Parathyroid adenoma (tissue), 2 donors: ENCODE measurements around the gene DNAJC13.
"Not testable (repeated sequence)": the region's sequence is repeated elsewhere in the genome, so short reads cannot be mapped to it uniquely, and the experiment has no call there.

ENCODE experiments used
- H2AFZ ChIP-seq: fragments of 300-600 bp; sonication (generic); one replicate; pipeline ENCODE4 v1.7.0; 2017; ENCODE audit warnings: antibody characterized with exemption, mild to moderate bottlenecking
- H3K27ac ChIP-seq: fragments of 300-600 bp; sonication (generic); one replicate; pipeline ENCODE4 v1.7.0; 2017
- H3K27me3 ChIP-seq: fragments of 300-600 bp; sonication (generic); one replicate; pipeline ENCODE4 v1.7.0; 2017; ENCODE audit warnings: low read length; ENCODE audit not compliant: control insufficient read depth, insufficient read depth
- H3K36me3 ChIP-seq: fragments of 300-600 bp; sonication (generic); one replicate; pipeline ENCODE4 v1.7.0; 2017; ENCODE audit warnings: low read length; ENCODE audit not compliant: control insufficient read depth, insufficient read depth
- H3K4me1 ChIP-seq: fragments of 300-600 bp; sonication (generic); one replicate; pipeline ENCODE4 v1.7.0; 2017; ENCODE audit warnings: control low read depth
- H3K4me2 ChIP-seq: fragments of 300-600 bp; sonication (generic); one replicate; pipeline ENCODE4 v1.7.0; 2017; ENCODE audit warnings: low read length
- H3K4me3 ChIP-seq: fragments of 300-600 bp; sonication (generic); one replicate; pipeline ENCODE4 v1.7.0; 2017; ENCODE audit warnings: low read depth, low read length
- H3K79me2 ChIP-seq: fragments of 300-600 bp; sonication (generic); one replicate; pipeline ENCODE4 v1.7.0; 2017; ENCODE audit warnings: control low read depth
- H3K9ac ChIP-seq: fragments of 300-600 bp; sonication (generic); one replicate; pipeline ENCODE4 v1.7.0; 2017; ENCODE audit warnings: mild to moderate bottlenecking
- H3K9me3 ChIP-seq: fragments of 300-600 bp; sonication (generic); one replicate; pipeline ENCODE4 v1.7.0; 2017; ENCODE audit warnings: low read length; ENCODE audit not compliant: control insufficient read depth
- TF ChIP-seq, protein P1 (sequence below): fragments of 300-600 bp; sonication (generic); IDR thresholded peaks from one replicate; pipeline ENCODE4 v1.7.0; 2017; ENCODE audit warnings: antibody characterized with exemption, mild to moderate bottlenecking
- donor health status: primary hyperparathyroidism.

The DNAJC13 gene

DNA sequence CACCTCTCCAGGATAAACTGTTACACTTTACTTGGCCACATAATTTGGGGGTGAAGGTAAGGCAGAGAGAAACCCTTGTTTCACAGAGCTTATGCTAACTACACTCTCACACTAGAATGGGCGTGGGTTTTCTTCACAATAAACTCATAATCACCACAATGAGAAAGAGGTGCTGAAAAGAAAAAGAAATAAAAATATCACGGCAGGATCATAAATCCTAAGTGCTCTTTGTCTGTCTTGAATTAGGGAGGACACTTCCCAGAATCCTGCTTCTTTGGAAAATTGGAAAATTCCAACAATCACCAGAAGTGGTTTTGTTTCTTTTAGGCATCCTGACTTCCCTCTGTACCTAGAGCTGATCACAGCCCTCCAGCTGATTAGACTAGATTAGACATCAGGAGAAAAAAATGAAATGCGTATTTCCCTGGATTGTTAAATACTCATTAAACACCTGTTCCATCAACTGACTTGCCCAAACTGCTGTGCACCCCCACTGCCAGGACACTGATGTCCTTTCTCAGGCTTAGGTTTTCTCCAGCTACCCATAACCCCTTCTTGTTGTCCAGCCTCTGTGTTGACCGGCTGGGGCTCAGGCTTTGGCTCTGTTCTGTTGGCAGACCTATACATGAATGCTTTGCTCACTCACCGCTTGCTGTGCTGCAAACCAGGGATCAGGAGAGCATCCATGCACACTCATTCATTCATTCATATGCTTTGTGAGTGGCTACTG lies 138.2 kb downstream of the DNAJC13 start:
- TF ChIP-seq, protein P1, sequence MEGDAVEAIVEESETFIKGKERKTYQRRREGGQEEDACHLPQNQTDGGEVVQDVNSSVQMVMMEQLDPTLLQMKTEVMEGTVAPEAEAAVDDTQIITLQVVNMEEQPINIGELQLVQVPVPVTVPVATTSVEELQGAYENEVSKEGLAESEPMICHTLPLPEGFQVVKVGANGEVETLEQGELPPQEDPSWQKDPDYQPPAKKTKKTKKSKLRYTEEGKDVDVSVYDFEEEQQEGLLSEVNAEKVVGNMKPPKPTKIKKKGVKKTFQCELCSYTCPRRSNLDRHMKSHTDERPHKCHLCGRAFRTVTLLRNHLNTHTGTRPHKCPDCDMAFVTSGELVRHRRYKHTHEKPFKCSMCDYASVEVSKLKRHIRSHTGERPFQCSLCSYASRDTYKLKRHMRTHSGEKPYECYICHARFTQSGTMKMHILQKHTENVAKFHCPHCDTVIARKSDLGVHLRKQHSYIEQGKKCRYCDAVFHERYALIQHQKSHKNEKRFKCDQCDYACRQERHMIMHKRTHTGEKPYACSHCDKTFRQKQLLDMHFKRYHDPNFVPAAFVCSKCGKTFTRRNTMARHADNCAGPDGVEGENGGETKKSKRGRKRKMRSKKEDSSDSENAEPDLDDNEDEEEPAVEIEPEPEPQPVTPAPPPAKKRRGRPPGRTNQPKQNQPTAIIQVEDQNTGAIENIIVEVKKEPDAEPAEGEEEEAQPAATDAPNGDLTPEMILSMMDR, result no peak
- Histone ChIP-seq H3K4me1 (peaks cover 4% of the 10 kb centered on the region), H3K27me3 (no peaks in the 10 kb centered on the region), H3K4me3 (no peak overlapping the region), H3K36me3 (no peaks in the 10 kb centered on the region), H3K79me2 (no peaks in the 10 kb centered on the region), H3K4me2 (no peak overlapping the region), H3K27ac (no peak overlapping the region), H3K9ac (no peak overlapping the region), H2AFZ (no peak overlapping the region), H3K9me3 (no peaks in the 10 kb centered on the region)

DNA sequence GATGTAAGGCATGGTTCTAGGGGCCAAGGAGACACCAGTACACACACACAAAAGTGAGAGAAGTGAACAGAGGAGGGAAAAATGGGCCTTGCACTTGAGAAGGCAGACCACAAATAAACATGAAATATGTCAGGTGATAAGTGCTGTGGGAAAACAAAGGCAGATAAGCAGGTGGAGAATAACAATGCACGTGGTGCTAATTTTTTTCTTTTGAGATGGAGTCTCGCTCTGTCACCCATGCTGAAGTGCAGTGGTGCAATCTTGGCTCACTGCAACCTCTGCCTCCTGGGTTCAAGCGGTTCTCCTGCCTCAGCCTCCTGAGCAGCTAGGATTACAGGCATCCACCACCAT lies 138.7 kb downstream of the DNAJC13 start:
- H3K9me3 ChIP-seq, H3K79me2 ChIP-seq, H3K4me2 ChIP-seq, H3K9ac ChIP-seq, H2AFZ ChIP-seq, H3K27ac ChIP-seq, H3K36me3 ChIP-seq, H3K4me3 ChIP-seq, H3K27me3 ChIP-seq, H3K4me1 ChIP-seq: not testable (repeated sequence)

DNA sequence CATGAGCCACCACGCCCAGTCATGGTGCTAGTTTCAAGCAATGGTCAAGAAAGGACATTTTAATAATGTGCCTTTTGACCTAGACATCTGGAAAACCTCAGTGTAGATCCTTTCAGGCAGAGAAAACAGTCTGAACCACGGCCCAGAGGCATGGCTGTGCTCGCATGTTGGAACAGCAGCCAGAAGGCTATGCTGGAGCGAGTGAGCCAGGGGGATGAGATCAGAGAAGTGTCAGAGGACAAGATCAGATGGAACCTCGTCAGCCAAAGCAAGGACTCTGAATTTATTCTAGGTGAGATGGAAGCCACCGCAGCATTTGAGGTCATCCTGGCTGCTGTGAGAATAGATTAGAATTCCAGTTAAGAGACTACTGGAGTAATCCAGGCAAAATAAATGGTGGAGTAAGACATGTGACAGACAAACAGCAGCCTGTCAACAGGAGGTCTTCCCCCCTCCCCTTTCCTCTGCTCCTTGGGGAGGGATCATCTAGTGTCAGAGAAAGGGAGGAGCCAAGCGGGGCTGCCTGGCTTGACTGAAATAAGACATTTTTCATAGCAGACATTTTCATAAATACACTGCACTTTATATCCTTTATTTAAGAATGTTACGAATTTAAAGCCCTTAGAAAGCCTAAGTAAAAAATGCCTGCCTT lies 139.3 kb downstream of the DNAJC13 start:
- Histone ChIP-seq H3K79me2 (no peaks in the 10 kb centered on the region), H3K4me2 (no peak overlapping the region), H3K4me1 (no peaks in the 10 kb centered on the region), H2AFZ (no peak overlapping the region), H3K27me3 (no peaks in the 10 kb centered on the region), H3K9ac (no peak overlapping the region), H3K27ac (no peak overlapping the region), H3K9me3 (no peaks in the 10 kb centered on the region), H3K4me3 (no peak overlapping the region), H3K36me3 (no peaks in the 10 kb centered on the region)
- TF ChIP-seq, protein P1, result no peak

DNA sequence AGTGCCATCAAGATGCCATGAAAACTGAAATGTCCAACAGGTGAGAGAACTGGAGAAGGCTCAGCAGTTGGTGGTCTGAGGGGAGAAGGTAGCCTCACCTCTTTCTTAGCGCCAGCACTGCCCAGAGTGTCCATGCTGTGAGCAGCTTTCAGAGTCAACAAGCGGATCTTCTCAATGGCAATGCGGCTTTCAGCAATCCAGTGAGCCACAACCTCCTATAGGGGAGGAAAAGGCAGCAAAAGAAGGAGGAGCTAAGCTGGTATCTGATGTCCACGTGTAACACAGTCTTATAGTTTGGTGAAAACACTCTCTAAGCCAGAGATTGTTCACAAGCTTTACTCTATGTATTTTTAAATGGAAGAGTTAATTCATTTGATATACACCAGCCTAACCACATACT lies 143.7 kb downstream of the DNAJC13 start:
- Histone ChIP-seq H3K79me2 (no peaks in the 10 kb centered on the region), H3K4me2 (no peak overlapping the region), H3K36me3 (no peaks in the 10 kb centered on the region), H2AFZ (no peak overlapping the region), H3K27me3 (no peaks in the 10 kb centered on the region), H3K4me1 (no peaks in the 10 kb centered on the region), H3K4me3 (no peak overlapping the region), H3K9me3 (no peaks in the 10 kb centered on the region), H3K27ac (no peak overlapping the region), H3K9ac (no peak overlapping the region)
- TF ChIP-seq, protein P1, result no peak

DNA sequence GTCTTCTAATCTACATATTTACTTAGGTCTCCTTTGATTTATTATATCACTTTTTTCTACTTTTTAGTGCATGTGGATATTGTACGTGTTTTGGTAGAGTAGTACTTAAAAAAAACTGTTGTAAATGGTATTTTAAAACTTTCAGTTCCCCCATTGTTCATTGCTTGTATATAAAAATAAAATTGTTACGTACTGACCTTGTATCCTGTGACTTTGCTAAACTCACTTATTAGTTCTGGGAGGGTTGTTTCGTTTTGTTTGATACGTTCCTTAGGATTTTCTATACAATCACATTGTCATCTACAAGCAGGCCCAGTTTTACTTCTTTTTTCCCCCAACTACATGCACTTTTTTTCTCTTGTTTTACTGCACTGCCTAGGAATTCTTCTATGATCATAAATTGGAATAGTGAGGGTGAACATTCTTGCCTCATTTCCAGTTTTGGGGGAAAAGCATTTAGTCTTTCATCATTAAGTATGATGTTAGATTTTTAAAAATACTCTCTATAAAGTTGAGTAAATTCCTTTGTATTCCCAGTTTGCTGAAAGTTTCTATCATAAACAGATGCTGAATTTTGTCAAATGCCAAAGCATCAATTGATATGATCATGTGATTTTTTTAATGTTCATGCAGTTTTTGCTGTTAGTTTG lies 146.2 kb downstream of the DNAJC13 start:
- Histone ChIP-seq H2AFZ (no peak overlapping the region), H3K4me3 (no peak overlapping the region), H3K9me3 (no peaks in the 10 kb centered on the region), H3K27me3 (no peaks in the 10 kb centered on the region), H3K36me3 (no peaks in the 10 kb centered on the region), H3K27ac (no peak overlapping the region), H3K9ac (no peak overlapping the region), H3K4me1 (no peaks in the 10 kb centered on the region), H3K79me2 (no peaks in the 10 kb centered on the region), H3K4me2 (no peak overlapping the region)
- TF ChIP-seq, protein P1, result no peak
